B cell (primary cell): ENCODE data around the gene AP5B1. TPM values are rescaled to one million over a fixed set of nuclear protein-coding genes. Genes with fewer than 3 reads are reported as not detected.

Experiments used
- ATAC-seq: fragments of 200-7000 bp; cut with Tn5 transposase; one replicate; pipeline ENCODE4 v1.10.0; 2021; ENCODE audit warnings: low read depth, mild to moderate bottlenecking, moderate number of reproducible peaks, moderate library complexity
- CTCF ChIA-PET: fragments of 350-600 bp; sonication (Branson Sonifier 250); formaldehyde crosslinking; loops from one replicate; lab custom pipeline; 2021; ENCODE audit warnings: antibody characterized with exemption, inconsistent platforms; lab: Charles Lee
- POLR2A ChIA-PET: fragments of 350-600 bp; sonication (Branson Sonifier 250); formaldehyde crosslinking; loops from one replicate; lab custom pipeline; 2021; ENCODE audit warnings: antibody characterized with exemption; lab: Charles Lee
- DNase-seq: peaks from one replicate; pipeline ENCODE4 v3.0.0; 2013
- H2AFZ ChIP-seq: 2 replicates; pipeline ENCODE4 v1.6.1; 2012; ENCODE audit warnings: mild to moderate bottlenecking, low read depth, low read length; ENCODE audit not compliant: insufficient read depth, poor library complexity, severe bottlenecking
- H3K27ac ChIP-seq, 2 donors: 1 replicate in 1 of 2; 2 replicates in 1 of 2; pipeline ENCODE4 v1.5.1; 2012 to 2013; ENCODE audit warnings: low read length in 2 of 2, mild to moderate bottlenecking in 2 of 2, moderate library complexity in 1 of 2
- H3K27me3 ChIP-seq, 4 experiments: fragments of 200-600 bp in 1 of 4; sonication (generic) in 1 of 4; replicated peaks in 1 of 4; 1 replicate in 2 of 4; 2 replicates in 2 of 4; pipeline versions ENCODE4 v1.6.1 to v1.7.0; 2013 to 2016; ENCODE audit warnings: low read length in 3 of 4, mild to moderate bottlenecking in 2 of 4, mixed read lengths in 1 of 4, moderate library complexity in 1 of 4; ENCODE audit not compliant: insufficient read depth in 4 of 4, control insufficient read depth in 3 of 4; ENCODE audit errors: control extremely low read depth in 1 of 4
- H3K36me3 ChIP-seq, 2 experiments: replicated peaks in 1 of 2; 1 replicate in 1 of 2; 2 replicates in 1 of 2; pipeline versions ENCODE4 v1.6.1 to v1.7.1; 2013; ENCODE audit warnings: low read length in 1 of 2; ENCODE audit not compliant: insufficient read depth in 2 of 2, control insufficient read depth in 1 of 2; ENCODE audit errors: control extremely low read depth in 1 of 2, extremely low read depth in 1 of 2
- H3K4me1 ChIP-seq, 2 donors: fragments of 200-600 bp in 1 of 2; sonication (generic) in 1 of 2; 1 replicate in 1 of 2; 2 replicates in 1 of 2; pipeline versions ENCODE4 v1.5.1 to v1.6.1; 2013 to 2017; ENCODE audit warnings: low read length in 2 of 2; ENCODE audit not compliant: control insufficient read depth in 2 of 2, insufficient read depth in 2 of 2
- H3K4me2 ChIP-seq: replicated peaks from 2 replicates; pipeline ENCODE3; 2012; ENCODE audit warnings: mild to moderate bottlenecking, low read depth, low read length; ENCODE audit not compliant: poor library complexity, severe bottlenecking
- H3K4me3 ChIP-seq, 5 experiments: fragments of 200-600 bp in 1 of 5; sonication (generic) in 1 of 5; 1 replicate in 3 of 5; 2 replicates in 2 of 5; pipeline versions ENCODE4 v1.5.1 to v1.7.0; 2011 to 2016; ENCODE audit warnings: low read length in 4 of 5, mild to moderate bottlenecking in 4 of 5, low read depth in 2 of 5, control low read depth in 1 of 5, moderate library complexity in 1 of 5; ENCODE audit not compliant: insufficient read depth in 1 of 5; ENCODE audit errors: control extremely low read depth in 1 of 5, extremely low read depth in 1 of 5
- H3K79me2 ChIP-seq: fragments of 200-600 bp; sonication (generic); one replicate; pipeline ENCODE4 v1.6.0; 2016; ENCODE audit warnings: low read length; ENCODE audit not compliant: control insufficient read depth, insufficient read depth
- H3K9ac ChIP-seq: fragments of 200-600 bp; sonication (generic); 2 replicates; pipeline ENCODE4 v1.6.1; 2017; ENCODE audit warnings: mild to moderate bottlenecking, low read length, moderate library complexity
- H3K9me3 ChIP-seq, 3 donors: one replicate each; pipeline versions ENCODE4 v1.6.1 to v1.7.1; 2013; ENCODE audit warnings: low read length in 2 of 3; ENCODE audit not compliant: control insufficient read depth in 2 of 3, insufficient read depth in 1 of 3; ENCODE audit errors: control extremely low read depth in 1 of 3
- H4K20me1 ChIP-seq: 2 replicates; pipeline ENCODE4 v1.6.0; 2012; ENCODE audit warnings: mild to moderate bottlenecking, low read length; ENCODE audit not compliant: insufficient read depth, control insufficient read depth, poor library complexity, severe bottlenecking
- H3K27ac Mint-ChIP-seq: one replicate; pipeline ENCODE4 v1.8.0; 2021; ENCODE audit warnings: mixed read lengths
- H3K27me3 Mint-ChIP-seq: one replicate; pipeline ENCODE4 v1.8.0; 2021; ENCODE audit warnings: mixed read lengths
- H3K4me1 Mint-ChIP-seq: one replicate; pipeline ENCODE4 v1.8.0; 2021; ENCODE audit warnings: mixed read lengths
- H3K4me3 Mint-ChIP-seq: one replicate; pipeline ENCODE4 v1.8.0; 2021; ENCODE audit warnings: mixed read lengths
- H3K9me3 Mint-ChIP-seq: one replicate; pipeline ENCODE4 v1.8.0; 2022; ENCODE audit warnings: mixed read lengths; ENCODE audit not compliant: insufficient read depth
- EZH2 ChIP-seq: IDR thresholded peaks from 2 replicates; pipeline ENCODE4 v1.6.1; 2012; ENCODE audit warnings: borderline replicate concordance, low read depth, mild to moderate bottlenecking, moderate library complexity, low read length; ENCODE audit not compliant: insufficient read depth, poor library complexity, severe bottlenecking
- WGBS: methylation state at CpG from one replicate; pipeline ENCODE4 v1.1.5; 2013; ENCODE audit warnings: missing lambda C conversion rate; ENCODE audit not compliant: insufficient coverage; 5-methylcytosine and 5-hydroxymethylcytosine counted together
- intact Hi-C: fragments of 100-400 bp; cut with micrococcal nuclease; formaldehyde crosslinking; loops from one replicate; pipeline ENCODE4 v1.10.0; 2022
- polyA plus RNA-seq: library from polyadenylated mRNA; depleted of rRNA; stranded (reverse); fragments of >200 nt; gene quantifications from 2 replicates; pipeline ENCODE4 v1.2.3, GENCODE V29; 2012
- total RNA-seq, 2 donors: library from RNA; stranded (reverse); fragments of 120-200 nt in 1 of 2; gene quantifications; 1 replicate in 1 of 2; 2 replicates in 1 of 2; pipeline versions ENCODE4 v1.2.3 to v1.2.4, GENCODE V29; 2013 to 2022
- TF ChIP-seq, protein P1 (sequence below): fragments of 200-600 bp; IDR thresholded peaks from one replicate; pipeline ENCODE4 v1.8.0; 2022; ENCODE audit warnings: antibody characterized with exemption, mild to moderate bottlenecking

Gene AP5B1
- total and polyA plus RNA-seq, 2 donors (not counting 1 experiment from before 2014, with no cell fraction given) = 9.6 to 25.2 TPM

DNA sequence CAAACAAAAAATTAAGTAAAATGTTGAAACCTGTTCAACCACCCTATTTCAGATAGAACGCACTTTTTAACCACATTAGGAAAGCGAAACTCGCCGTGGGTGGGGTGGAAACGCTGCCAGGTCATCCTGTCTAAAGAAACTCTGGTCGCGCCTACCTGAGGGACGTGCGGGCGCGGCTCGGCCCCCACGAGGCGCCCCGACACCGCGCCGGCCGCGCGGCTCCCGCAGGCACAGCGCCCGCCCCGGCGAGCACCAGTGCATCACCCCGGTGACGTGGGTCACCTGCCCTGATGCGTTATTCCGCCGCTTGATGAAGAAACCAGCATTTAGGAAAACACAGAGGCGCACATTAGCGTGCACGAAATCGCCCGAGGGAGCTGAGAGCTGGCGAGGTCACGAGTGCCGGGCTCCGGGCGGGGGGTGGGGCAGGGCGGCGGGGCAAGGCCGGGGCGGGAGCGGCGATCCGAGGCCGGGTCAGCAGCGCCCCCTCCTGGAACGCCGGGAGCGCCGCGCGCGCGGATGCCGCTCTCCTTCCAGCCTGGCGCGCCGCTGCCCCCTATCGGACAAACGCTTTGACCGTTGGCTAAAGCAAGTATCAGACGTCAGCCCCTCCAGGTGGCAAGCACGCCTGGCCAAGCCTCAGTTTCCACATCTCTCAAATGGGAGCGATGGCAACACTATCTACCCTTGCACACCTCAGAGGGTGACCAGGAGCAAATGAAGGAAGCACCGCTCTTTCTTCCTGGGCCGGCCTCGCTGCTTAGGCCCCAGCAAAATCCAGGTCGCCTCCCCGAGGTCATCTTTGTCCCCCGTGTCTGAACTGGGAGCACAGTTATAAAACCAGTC is 37.3 kb upstream of the AP5B1 start:
- peak overlapping the region; percentile 43 to 66 (median 52) for H3K4me3 ChIP-seq
- POLR2A ChIA-PET = interaction anchor here (0.6 to 1.4 kb wide), 5 partner anchors 38 to 212 kb away, joined by 3 to 6 read pairs (median 4); partner anchors contain the start of genes AP5B1 and FIBP
- TF ChIP-seq EZH2 = no peak
- TF ChIP-seq, protein P1, sequence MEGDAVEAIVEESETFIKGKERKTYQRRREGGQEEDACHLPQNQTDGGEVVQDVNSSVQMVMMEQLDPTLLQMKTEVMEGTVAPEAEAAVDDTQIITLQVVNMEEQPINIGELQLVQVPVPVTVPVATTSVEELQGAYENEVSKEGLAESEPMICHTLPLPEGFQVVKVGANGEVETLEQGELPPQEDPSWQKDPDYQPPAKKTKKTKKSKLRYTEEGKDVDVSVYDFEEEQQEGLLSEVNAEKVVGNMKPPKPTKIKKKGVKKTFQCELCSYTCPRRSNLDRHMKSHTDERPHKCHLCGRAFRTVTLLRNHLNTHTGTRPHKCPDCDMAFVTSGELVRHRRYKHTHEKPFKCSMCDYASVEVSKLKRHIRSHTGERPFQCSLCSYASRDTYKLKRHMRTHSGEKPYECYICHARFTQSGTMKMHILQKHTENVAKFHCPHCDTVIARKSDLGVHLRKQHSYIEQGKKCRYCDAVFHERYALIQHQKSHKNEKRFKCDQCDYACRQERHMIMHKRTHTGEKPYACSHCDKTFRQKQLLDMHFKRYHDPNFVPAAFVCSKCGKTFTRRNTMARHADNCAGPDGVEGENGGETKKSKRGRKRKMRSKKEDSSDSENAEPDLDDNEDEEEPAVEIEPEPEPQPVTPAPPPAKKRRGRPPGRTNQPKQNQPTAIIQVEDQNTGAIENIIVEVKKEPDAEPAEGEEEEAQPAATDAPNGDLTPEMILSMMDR = peak; percentile 100
- no peaks in the 10 kb centered on the region for H3K36me3 ChIP-seq
- intact Hi-C loops = loop anchor here (1.0 to 5.0 kb wide), 6 partner anchors 38 to 192 kb away; partner anchors contain the start of gene AP5B1
- no peaks in the 10 kb centered on the region for H3K9me3 ChIP-seq
- H3K9me3 Mint-ChIP-seq = no peaks in the 10 kb centered on the region
- peak overlapping the region; percentile 74 for H3K4me3 Mint-ChIP-seq
- peak overlapping the region; percentile 75 for H3K27ac Mint-ChIP-seq
- H3K4me2 ChIP-seq = peak overlapping the region; percentile 90
- peaks cover 9% of the 10 kb centered on the region for H3K4me1 Mint-ChIP-seq
- H3K79me2 ChIP-seq = no peaks in the 10 kb centered on the region
- H4K20me1 ChIP-seq = no peaks in the 10 kb centered on the region
- no peaks in the 10 kb centered on the region for H3K27me3 Mint-ChIP-seq
- 8% methylated on average over 74 of the region's 74 CpGs for WGBS
- DNase-seq = peak; percentile 95
- H3K27me3 ChIP-seq = no peaks in the 10 kb centered on the region
- H3K4me1 ChIP-seq = peaks cover 6 to 13% of the 10 kb centered on the region in 2 donors
- peak; percentile 98 for ATAC-seq
- H3K9ac ChIP-seq = peak overlapping the region; percentile 66
- peak overlapping the region; percentile 80 for H2AFZ ChIP-seq
- peak overlapping the region; percentile 54 to 66 for H3K27ac ChIP-seq
- CTCF ChIA-PET = interaction anchor here (0.6 to 6.1 kb wide), 28 partner anchors 10 to 1125 kb away, joined by 3 to 90 read pairs (median 5); partner anchors contain the start of genes AP5B1, CCDC85B, KAT5 and OVOL1
